Activated CD4-positive, alpha-beta T cell treated with anti-CD3 and anti-CD28 coated beads, Interleukin-2, amount 50 U/mL, for 16 hours (primary cell): Measurements from ENCODE around the gene ADCY10.
"Not testable (repeated sequence)": the region's sequence is repeated elsewhere in the genome, so short reads cannot be mapped to it uniquely, and the experiment has no call there.

Source experiments
- DNase-seq: peaks from one replicate; pipeline ENCODE4 v3.0.0-alpha.2; 2020

Gene ADCY10

DNA sequence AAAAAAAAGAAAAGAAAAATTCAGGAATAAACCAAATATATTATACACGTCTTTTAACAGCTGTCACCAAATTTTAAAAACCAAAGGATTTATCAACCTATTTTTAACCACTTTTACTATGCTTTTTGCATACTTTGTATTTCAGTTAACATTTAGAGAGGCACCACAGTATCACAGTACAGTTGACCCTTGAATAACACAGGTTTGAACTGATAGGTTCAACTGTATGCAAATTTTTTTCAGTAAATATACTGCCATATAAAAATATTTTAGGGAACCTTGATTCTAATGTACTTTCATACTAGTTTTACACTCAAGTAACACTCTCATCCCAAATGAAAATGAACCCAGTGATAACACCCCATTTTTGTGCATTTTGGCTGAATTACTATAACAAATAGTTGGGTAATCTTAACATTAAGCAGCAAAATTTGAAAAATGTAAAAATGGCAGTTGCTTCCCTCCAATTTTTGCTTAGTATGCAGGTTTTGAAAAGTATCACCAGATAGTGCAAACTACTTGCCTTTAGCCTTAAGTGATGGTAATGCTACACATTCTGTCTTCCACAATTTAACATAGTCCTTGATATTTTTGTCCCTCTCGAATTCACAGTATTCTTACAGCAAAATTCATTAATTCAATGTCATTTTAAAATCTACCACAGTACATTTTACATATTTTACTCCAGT is 10.8 kb upstream of the ADCY10 start:
- DNase-seq: no peak

DNA sequence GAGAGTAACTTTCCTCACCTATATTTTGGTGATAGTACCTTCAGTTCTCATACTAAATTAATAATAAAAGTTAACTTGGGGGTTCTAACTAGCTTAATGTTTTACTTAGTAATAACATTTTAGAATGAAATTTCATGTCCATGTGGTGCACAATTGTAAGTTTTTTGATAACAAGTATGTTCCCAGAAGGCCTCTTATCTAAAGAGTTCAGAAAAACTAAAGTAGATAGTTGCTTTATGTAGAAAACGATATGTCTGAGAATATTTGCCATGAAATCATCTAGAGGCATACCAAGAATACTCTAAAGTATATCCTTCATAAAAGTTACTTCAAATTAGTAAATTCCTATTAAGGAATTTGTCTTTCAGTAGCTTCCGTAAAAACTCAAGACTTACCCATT is 10.2 kb upstream of the ADCY10 start:
- DNase-seq: no peak

DNA sequence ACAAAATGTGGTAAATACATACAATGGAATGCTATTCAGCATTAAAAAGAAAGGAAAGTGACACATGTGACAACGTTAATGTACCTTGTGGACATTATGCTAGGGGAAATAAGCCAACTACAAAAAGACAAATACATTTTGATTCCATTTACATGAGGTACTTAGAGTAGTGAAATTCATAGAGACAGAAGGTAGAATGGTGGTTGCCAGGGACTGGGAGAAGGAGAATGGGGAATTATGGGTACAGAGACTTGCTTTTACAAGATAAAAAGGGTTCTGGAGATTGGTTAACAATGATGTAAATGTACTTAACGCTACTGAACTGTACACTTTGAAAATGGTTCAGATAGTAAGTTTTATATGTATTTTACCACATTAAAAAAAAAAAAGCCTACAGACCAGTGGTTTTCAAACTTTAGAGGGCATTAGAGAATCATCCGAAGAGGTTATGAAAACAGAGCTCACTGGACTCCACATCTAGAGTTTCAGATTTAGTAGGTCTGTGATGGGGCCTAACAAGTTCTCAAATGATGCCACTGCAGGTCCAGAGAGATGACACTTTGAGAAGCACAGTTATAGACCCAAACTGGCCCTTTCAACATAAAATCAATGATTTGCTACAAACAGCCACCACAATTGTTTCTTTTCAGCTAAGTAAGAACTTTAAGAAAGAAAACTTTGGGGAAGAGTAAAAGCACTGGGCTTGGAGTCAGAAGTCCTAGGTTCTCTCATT is 9.6 kb upstream of the ADCY10 start:
- DNase-seq: no peak

DNA sequence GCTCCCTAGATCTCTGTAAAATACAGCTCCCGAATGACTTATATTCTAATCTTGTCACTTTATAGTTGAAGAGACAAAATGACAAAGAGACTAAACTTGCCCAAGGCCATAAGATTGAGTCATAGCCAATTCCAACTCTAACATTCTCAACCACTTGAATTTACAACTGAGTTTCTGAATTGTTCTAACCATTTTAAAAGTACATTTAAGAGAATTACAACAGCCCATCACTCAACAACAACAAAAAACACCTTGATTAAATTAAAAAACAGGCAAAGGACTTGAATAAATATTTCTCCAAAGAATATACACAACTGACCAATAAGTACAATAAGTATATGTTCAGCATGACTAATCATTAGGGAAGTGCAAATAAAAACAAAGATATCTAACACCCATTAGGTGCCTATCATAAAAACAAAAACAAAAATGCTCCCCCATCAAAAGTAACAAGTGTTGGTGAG is 8.7 kb upstream of the ADCY10 start:
- DNase-seq: no peak

DNA sequence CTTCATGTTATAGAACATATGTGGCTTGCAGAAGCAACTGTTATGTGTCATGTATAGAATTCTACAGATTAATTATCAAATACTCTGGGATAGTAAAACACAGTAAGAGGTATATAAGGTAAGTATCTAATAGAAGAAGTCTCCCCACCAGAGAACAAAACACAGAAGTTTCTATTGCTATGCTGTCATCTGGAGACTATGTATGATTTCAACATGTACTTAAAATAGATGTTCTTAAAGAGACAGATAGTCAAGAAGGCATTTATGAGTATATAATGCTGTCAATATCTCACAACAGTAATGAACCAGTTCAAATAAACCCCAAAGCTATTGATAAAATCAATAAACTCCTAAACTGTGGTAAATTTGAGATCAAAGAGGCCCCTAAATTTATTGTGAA is 8.1 kb upstream of the ADCY10 start:
- DNase-seq: no peak

DNA sequence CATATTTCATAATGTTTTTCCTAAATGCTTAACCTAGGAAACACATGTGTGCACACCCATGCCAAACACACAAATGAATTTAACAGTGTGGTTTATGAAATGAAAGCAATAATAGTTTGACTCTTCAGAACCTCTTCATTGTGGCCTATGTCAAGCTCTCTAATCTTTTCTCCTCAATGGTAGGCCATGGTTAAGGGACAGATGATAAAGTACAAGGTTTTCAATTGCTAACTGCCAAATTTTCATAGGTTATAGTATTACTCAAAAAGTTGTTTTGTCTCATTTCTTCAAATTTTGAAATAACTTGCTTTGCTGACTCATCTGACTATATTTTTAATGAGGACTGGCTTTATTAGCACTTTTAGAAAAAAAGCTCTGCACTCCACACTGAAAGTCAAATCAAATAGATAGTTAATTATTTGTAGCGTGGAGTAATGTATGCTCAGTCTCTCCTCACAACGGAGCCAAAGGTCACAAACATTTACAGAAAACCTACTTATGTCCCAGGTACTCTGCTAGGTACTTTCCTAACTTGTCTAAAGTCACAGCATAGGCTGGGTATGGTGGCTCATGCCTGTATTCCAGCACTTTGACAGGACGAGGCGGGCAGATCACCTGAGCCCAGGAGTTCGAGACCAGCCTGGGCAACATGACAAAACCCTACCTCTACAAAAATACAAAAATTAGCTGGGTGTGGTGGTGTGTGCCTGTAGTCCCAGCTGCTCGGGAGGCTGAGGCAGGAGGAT is 3.0 kb upstream of the ADCY10 start:
- no peak for DNase-seq

DNA sequence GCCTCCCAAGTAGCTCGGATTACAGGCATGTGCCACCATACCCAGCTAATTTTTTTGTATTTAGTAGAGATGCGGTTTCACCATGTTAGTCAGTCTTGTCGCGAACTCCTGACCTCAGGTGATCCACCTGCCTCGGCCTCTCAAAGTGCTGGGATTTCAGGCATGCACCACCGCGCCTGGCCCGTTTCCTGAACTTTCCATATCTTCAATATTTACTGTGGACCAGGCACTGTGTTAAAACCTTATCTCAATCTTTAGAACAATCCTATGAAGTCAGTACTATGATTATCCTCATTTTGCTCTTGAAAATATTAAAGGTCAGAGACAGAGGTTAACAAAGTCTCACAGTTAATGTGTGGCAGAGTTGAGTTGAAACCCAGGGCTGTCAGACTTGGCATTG is 1.6 kb upstream of the ADCY10 start:
- no peak for DNase-seq

DNA sequence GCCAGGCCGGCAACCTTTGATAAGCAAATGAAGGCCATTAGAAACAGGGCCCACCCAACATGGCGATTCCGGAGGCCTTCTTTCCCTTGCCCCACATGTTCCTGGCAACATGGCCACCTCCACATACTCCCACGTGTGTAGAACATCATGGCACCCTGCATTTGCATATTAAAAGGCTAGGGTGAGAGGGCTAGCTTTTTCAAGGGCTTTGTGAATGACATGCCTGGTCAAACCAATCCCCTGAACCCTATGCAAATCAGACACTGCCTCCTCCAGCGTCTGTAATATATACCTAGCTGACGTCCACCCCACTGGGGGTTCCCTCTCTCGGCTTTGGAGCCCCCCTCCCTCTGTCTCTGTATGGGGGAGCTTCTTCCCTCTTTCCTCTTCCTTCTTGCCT is 1.6 kb downstream of the ADCY10 start:
- no peak for DNase-seq

DNA sequence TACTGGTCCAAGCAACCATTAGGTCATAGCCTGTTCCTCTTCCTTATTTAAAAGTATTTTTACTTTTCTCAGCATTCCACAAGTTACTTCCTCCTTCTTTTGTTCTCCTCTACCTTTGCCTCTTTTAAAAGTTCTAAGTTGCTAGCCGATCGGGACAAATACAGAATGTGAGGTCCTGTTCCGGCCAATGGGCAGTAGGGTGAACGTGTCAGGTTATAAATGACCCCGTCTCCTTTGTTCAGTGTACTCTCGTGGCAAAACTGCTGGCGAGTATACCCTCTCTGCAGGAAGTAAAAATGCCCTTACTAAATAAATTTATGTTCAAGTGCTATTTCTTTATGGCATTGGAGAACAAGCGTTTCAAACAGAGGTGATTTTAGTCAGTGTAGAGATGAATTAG is 2.5 kb downstream of the ADCY10 start:
- no peak for DNase-seq

DNA sequence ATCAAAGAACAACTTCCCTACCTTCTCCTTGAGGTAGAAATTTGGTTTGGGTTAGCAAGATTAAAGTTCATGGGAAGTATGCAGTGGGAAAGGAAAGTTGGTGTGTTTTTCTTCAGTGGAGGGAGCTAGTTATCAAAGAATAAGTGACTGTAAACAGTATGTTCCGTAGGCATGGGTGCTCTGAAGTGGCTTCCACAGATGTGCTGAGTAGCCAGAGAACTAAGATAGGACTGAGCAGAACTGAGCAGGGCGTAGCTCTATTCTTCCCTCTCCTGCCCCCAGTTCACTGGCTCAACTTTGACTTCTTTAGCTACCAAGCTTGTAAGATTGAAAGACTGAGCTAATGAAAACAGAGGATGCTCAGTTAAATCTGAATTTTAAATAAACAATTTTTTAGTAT is 3.4 kb downstream of the ADCY10 start:
- DNase-seq: no peak

DNA sequence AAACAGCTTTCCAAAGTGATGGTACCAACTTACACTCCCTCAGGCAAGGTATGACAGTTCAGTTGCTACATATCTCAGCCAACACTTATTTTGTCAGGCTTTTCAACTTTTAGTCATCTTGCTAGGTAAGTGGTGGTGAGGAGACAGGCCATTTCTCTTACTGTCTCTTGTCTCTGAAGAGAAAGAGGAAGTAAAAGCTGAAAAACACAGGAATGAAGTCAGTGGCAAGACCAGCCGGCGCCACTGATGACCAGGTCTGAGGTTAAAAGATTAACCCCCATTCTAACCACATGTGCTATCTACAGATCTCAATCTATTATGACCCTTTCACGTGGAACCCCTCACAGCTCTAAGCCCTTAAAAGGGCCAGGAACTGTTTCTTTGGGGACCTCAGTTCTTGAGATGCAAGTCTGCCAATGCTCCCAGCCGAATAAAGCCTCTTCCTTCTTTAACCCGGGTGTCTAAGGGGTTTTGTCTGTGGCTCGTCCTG is 4.2 kb downstream of the ADCY10 start:
- DNase-seq: no peak

DNA sequence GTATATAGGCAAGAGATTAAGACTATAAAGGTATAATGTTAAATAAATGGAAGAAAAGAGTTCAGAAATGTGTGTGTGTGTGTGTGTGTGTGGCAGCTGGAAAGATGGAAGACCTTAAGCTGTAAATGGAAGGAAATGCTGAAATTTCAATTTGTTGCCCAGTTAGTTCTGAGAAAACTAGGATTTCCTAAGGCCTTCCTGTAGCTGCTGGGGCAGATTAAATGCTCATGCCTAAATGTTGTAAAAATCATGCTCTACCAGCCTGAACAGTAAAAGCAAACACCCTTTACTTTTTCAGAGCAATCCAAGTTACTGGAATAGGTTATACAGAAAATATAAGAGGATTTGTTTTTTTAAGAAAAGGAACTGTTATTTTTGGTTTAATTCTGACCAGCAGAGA is 8.3 kb downstream of the ADCY10 start:
- no peak for DNase-seq

DNA sequence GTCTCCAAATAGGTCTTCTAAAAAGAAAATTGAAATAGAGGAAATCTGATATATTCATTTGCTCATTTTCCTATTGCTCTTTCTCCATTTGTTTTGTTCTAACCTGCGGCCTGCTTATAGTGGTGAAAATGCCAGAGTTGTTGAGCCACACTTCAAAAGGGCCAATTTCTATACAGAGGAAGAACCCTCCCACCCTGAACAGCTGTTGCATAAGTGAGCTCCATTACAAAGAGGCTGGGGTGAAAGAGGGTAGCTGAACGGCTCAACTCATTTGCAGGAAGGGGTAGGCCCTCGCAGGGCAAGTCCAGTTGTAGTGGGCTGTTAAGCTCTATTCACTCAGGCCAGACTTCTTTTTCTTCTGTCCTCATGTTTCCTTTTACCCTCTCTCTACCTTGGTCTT is 8.8 kb downstream of the ADCY10 start:
- DNase-seq: no peak

DNA sequence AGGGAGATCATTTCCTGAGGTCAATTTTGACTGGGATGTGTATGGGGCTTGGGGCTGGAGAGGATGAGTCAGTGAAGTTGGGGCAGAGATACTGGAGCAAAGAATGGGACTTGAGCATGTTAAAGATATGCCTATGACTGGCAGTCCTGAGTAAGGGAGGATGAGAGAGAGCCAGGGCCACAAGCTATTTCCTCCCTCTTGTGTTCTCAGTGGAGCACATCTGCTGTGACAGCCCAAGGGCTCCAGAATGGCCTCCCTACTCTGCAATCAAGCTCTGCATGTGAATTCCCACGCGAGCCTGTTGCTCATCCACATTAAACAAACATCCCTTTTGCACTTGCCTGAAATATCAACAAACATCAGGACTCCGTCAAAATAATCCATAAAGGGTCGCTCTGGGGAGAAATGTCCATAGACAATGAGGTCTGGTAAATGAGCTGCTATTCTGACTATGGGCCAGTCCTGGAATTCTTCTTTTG is 9.2 kb downstream of the ADCY10 start:
- no peak for DNase-seq

DNA sequence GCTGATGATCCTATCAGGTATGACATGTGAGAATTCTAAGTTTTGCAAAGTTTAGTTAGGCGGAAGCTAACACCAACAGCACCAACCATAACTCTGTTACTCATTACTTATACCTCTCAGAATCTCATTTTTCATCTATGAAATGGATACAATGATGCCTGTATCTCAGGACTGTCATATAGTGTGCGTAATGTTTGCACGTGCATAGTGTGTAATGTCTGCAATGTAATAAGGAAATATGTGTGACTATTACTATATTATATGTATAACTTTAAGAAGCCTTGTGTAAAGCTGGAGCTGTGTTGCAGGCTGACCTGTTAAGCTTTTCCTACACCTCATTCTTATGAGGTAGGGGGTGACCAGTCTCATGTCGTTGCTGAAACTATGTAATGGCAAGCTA is 13.0 kb downstream of the ADCY10 start:
- DNase-seq: no peak

DNA sequence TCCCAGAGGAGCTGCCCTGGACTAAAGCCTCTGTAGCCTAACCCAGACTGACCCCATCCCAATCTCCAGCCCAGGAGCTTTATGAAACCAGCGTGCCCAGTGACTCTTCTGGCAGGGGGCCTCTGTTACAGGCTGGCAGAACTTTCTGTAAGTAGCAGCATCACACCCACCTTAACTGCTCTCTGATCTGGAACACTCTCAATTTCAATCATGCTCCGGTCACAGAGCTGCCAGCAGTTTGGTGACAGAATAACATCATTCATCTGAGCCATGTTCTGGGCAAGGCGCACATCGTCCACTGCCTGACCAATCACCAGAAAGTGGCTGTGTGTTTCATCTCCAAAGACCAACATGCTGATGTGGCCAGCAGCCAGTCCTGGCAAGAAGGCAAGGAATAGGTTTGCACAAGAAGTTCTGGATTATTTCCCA is 14.7 kb downstream of the ADCY10 start:
- DNase-seq: no peak

DNA sequence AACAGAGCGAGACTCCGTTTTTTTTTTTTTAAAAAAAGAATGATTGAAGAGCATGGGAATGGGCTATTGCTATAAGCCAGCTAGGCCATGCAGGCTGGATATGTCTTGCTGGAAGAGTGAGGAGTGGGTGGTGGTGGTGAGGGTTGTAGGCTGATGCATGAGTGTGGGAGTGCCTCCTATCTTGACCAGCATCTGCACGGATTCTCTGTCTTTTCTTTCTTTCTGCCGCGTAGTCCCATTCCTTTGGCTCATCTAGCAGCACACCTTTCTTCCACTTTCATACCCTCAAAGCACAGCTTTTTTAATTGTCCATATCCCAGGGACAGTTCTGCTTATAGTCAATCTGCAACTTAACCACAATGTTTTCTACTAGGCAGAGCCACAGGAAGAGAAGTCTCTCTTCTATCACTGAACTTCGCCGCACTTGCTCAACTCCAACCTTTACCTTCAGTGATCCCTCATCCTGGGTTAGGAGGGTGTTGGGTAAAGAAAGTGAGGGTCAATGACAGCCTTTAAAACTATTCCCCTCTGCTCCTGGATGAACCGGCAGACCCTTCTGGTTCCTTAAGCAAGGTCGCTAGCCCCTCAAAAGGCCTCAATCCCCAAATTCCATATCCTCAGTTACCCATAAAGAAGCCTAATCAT is 15.2 kb downstream of the ADCY10 start:
- no peak for DNase-seq

DNA sequence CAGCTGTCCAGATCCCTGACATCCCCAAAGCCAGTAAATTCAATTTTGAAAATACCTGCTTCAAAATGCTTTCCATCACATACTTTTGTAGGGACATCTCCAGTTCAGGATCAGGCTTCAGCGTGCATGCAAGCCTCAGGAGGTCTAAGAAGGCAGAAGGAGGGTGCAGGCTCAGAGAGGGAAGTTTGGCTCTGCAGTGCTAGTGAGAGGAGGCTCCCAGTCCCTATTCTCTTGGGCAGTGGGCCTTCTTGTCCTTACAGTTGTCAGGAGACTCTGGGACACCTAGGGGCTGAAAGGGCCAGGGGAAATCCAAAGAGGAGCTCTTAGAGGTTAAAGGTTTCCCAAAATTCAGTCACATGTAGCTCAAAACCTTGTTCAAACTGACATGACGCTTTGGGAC is 20.1 kb downstream of the ADCY10 start:
- DNase-seq: no peak

DNA sequence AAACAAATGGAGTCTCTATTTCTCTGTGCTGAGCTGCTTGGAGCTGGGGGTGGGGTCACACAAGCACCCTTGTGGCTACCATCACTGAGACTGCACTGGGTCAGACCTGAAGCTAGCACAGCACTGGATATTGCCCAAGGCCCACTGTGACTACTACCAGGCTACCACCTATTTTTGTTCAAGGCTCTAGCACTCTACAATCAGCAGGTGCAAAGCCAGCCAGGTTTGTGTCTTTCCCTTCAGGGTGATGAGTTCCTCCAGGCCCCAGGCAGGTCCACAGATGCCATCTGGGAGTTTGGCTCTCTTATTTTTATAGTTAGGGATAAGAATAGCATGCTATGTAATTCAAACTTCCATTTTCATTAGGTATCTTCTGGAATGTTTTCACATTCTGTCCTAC is 23.5 kb downstream of the ADCY10 start:
- no peak for DNase-seq

DNA sequence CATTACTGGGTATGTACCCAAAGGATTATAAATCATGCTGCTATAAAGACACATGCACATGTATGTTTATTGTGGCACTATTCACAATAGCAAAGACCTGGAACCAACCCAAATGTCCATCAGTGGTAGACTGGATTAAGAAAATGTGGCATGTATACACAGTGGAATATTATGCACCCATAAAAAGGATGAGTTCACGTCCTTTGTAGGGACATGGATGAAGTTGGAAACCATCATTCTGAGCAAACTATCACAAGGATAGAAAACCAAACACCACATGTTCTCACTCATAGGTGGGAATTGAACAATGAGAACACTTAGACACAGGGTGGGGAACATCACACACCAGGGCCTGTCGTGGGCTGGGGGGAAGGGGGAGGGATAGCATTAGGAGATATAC is 26.7 kb downstream of the ADCY10 start:
- not testable (repeated sequence) for DNase-seq

DNA sequence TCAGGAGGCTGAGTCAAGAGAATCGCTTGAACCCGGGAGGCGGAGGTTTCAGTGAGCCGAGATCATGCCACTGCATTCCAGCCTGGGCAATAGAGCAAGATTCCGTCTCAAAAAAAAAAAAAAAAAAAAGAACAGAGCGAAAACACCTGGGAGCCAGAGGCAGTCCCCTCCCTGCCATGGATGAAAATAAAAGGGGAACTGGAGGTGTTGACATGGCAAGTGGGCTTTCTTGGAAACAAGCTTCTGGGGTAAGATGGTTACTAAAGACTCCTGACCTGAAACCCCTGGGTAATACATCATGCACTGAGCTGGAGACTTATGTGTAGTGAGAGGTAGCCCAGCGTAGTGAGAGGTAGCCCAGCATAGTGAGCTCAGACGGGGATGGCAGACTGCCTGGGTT is 31.6 kb downstream of the ADCY10 start:
- DNase-seq: no peak

DNA sequence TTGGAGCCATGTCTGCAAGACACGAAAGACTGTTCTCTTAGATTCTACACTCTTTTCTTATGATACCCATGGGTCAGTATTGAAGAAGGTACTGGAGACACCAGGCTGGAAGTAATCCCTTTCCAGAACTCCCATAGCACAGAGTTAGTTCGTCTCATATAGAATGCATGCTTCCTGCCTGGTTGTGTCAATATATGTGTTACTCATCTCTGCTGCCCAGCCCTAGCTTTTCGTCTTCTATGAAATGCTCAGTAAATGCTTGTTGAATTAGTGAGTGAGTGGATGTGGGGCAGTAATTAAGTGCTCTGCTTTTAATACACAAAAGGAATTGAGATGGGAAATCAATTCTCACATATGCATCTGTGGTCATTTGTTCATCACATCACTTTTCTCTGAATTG is 32.1 kb downstream of the ADCY10 start:
- DNase-seq: no peak

DNA sequence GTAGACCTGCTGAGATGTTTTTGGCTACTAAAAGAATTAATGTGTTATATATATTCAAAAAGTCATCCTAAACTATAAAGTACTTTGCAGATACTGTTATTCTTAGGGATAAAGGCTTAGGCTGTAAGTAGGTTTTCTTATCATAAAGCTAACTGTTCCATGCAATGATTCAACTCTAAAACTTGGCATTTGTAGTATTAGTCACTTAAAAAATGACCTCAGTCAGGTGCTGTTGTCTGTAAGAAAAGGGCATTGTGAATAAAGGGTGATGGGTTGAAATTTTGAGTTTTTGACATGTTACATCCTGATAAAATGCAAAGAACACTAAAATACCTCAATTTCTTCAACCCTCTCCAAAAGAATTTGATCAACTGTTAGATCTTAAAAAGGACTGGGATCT is 32.9 kb downstream of the ADCY10 start:
- no peak for DNase-seq
